HG03565 (cell line): Measurements from ENCODE around the gene VAV2.

Experiments
- ATAC-seq: cut with Tn5 transposase; IDR thresholded peaks from one replicate; pipeline ENCODE4 v1.9.1; 2021; ENCODE audit warnings: mild to moderate bottlenecking, moderate library complexity; ENCODE audit not compliant: unreplicated experiment

VAV2 gene

GRCh38 chr9:133828338-133828997 lies 163.7 kb downstream of the VAV2 start:
- ATAC-seq, result no peak

- no peak for ATAC-seq
These were observed 165.6 kb downstream of the VAV2 start for GRCh38 chr9:133826289-133827085.

- ATAC-seq, result no peak
These were observed 166.4 kb downstream of the VAV2 start for GRCh38 chr9:133825555-133826218.

- no peak for ATAC-seq
These were observed 167.3 kb downstream of the VAV2 start for GRCh38 chr9:133824802-133825186.

GRCh38 chr9:133824106-133824801 lies 167.9 kb downstream of the VAV2 start:
- no peak for ATAC-seq

- ATAC-seq, result no peak
These were observed 168.7 kb downstream of the VAV2 start for GRCh38 chr9:133823189-133824105.

- ATAC-seq, result no peak
These were observed 169.6 kb downstream of the VAV2 start for GRCh38 chr9:133822430-133823065.

- no peak for ATAC-seq
These were observed 170.3 kb downstream of the VAV2 start for GRCh38 chr9:133821601-133822429.

GRCh38 chr9:133819923-133820322 lies 172.2 kb downstream of the VAV2 start:
- no peak for ATAC-seq

GRCh38 chr9:133818444-133818843 lies 173.7 kb downstream of the VAV2 start:
- no peak for ATAC-seq

GRCh38 chr9:133815781-133816180 lies 176.3 kb downstream of the VAV2 start:
- no peak for ATAC-seq

- no peak for ATAC-seq
These were observed 177.4 kb downstream of the VAV2 start for GRCh38 chr9:133814586-133815208.

GRCh38 chr9:133813749-133814585 lies 178.2 kb downstream of the VAV2 start:
- ATAC-seq, result no peak

- no peak for ATAC-seq
These were observed 179.0 kb downstream of the VAV2 start for GRCh38 chr9:133812941-133813748.

- ATAC-seq, result no peak
These were observed 179.9 kb downstream of the VAV2 start for GRCh38 chr9:133812077-133812868.

GRCh38 chr9:133811471-133811870 lies 180.7 kb downstream of the VAV2 start:
- no peak for ATAC-seq
